ENCODE measurements around the gene SRRT.
A peak's percentile ranks its signal among the peaks of the same experiment; 100 is the strongest.
"Not testable (repeated sequence)": the region's sequence is repeated elsewhere in the genome, so short reads cannot be mapped to it uniquely, and the experiment has no call there.

Gene SRRT

GRCh38 chr7:100852048-100852872, 22.6 kb upstream of the SRRT start, which contains the start of gene SLC12A9:
TSS of gene SLC12A9 (plus strand) at chr7:100852713. CDS start at chr7:100854198, 1,485 bp downstream.
- TF ChIP-seq CTCF (IDR thresholded peaks at IDR 0.05): peak; percentile 88 to 92
- intact Hi-C loops (cut with DNase I; ENCODE audit: low total_unique reads): loop anchor here (5.0 kb wide), 1 partner anchor 145 kb away; the partner anchor contains the start of gene POP7

GRCh38 chr7:100854146-100854895, 20.6 kb upstream of the SRRT start:
- Histone ChIP-seq H3K9me3 (no peaks in the 10 kb centered on the region), H3K36me3 (peaks cover 0 to 29% (median 0%) of the 10 kb centered on the region in 3 donors), H3K4me1 (peaks cover 0 to 16% (median 11%) of the 10 kb centered on the region in 4 donors), H3K4me3 (no peak overlapping the region), H3K27ac (no peak overlapping the region), H3K27me3 (no peaks in the 10 kb centered on the region)
- no peak for TF ChIP-seq CTCF (IDR thresholded peaks at IDR 0.05)
- intact Hi-C loops (cut with DNase I; ENCODE audit: low total_unique reads): loop anchor here (5.0 kb wide), 1 partner anchor 147 kb away; the partner anchor contains the start of gene POP7
- no peak for DNase-seq

More at GRCh38 chr7:100852048-100852872, 22.6 kb upstream of the SRRT start, which contains the start of gene SLC12A9:
- Histone ChIP-seq H3K9me3 (no peaks in the 10 kb centered on the region), H3K4me1 (peaks cover 0 to 16% (median 11%) of the 10 kb centered on the region in 4 donors), H3K27me3 (no peaks in the 10 kb centered on the region), H3K27ac (peak within 1 kb of the TSS; percentile 76 to 81), H3K4me3 (peak within 1 kb of the TSS; percentile 65 to 96), H3K36me3 (peaks cover 0 to 14% (median 0%) of the 10 kb centered on the region in 3 donors)
- peak; percentile 92 to 95 for DNase-seq

- H3K27ac ChIP-seq, H3K4me3 ChIP-seq, H3K9me3 ChIP-seq, DNase-seq, H3K27me3 ChIP-seq: not testable (repeated sequence)
- peaks cover under 1 to 34% (median 2%) of the 10 kb centered on the region in 3 donors for H3K36me3 ChIP-seq
- peaks cover 0 to 16% (median 11%) of the 10 kb centered on the region in 4 donors for H3K4me1 ChIP-seq
- intact Hi-C loops (cut with DNase I; ENCODE audit: low total_unique reads): loop anchor here (5.0 kb wide), 1 partner anchor 148 kb away; the partner anchor contains the start of gene POP7
Measured at GRCh38 chr7:100854899-100855298, 20.0 kb upstream of the SRRT start.

- H3K4me3 ChIP-seq: no peak overlapping the region
- no peaks in the 10 kb centered on the region for H3K27me3 ChIP-seq
- no peak for DNase-seq
- no peaks in the 10 kb centered on the region for H3K9me3 ChIP-seq
- no peak overlapping the region for H3K27ac ChIP-seq
- H3K36me3 ChIP-seq: peaks cover 6 to 40% (median 8%) of the 10 kb centered on the region in 3 donors
- H3K4me1 ChIP-seq: peaks cover 0 to 16% (median 11%) of the 10 kb centered on the region in 4 donors
- intact Hi-C loops (cut with DNase I; ENCODE audit: low total_unique reads): no loop called here
- no peak for TF ChIP-seq CTCF (IDR thresholded peaks at IDR 0.05)
Measured at GRCh38 chr7:100855515-100855914, 19.4 kb upstream of the SRRT start.

- Histone ChIP-seq H3K27ac (no peak overlapping the region), H3K9me3 (no peaks in the 10 kb centered on the region), H3K36me3 (peaks cover 17 to 54% (median 22%) of the 10 kb centered on the region in 3 donors), H3K27me3 (no peaks in the 10 kb centered on the region), H3K4me3 (no peak overlapping the region), H3K4me1 (peaks cover 0 to 14% (median 9%) of the 10 kb centered on the region in 4 donors)
- TF ChIP-seq CTCF (IDR thresholded peaks at IDR 0.05): no peak
- intact Hi-C loops (cut with DNase I; ENCODE audit: low total_unique reads): no loop called here
- DNase-seq: no peak
Measured at GRCh38 chr7:100856871-100857282, 18.0 kb upstream of the SRRT start.
